NCI-H2196 treated with DMSO at 0.1 percent for 48 hours (cell line): ENCODE measurements around the gene CHMP2B.

Experiments used
- DNase-seq: peaks from one replicate; lab custom pipeline; 2025; ENCODE audit not compliant: unreplicated experiment; lab: John Stamatoyannopoulos, UW

The CHMP2B gene

GRCh38 chr3:87227104-87227834 lies at the start of gene CHMP2B:
CHMP2B (plus strand) TSS chr3:87227309; CDS start chr3:87227523, 214 bp downstream.
- DNase-seq = peak; percentile 35

DNA sequence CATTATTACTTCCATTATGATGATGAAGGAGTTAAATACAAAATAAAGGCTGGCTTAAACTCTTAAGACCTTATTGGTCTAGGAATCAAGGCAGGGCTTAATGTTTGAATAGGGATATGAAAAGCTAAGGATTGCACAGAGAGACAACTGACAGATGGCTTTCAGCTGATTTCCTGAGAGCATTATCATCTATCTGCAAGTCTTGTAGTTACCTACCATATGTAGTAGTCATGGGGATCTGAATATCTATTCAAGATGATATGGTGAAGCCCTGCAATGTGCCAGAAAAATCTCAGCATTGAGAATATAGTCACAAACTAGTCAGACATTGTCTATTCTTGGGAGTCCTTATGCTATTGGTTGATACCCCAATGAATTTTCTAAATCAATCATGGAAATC lies 47.5 kb upstream of the CHMP2B start:
- DNase-seq = no peak

DNA sequence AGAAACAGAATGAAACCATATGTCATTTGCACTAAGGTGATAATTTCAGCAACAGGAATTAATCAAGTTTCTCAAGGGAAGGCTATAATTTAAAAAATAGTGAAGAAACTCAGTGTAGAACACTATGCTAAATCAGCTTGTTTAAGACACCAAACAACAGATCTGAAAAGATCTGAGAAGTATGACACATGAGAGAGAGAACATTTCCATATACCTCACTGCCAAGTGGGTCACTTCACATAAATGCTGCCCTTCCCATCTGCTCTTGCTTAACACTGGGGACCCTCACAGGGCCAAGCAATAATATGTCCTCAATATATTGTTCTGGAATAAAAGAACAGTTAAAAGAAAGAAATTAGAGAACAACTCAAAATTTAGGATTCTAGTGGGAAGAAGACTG lies 45.6 kb upstream of the CHMP2B start:
- DNase-seq = no peak

DNA sequence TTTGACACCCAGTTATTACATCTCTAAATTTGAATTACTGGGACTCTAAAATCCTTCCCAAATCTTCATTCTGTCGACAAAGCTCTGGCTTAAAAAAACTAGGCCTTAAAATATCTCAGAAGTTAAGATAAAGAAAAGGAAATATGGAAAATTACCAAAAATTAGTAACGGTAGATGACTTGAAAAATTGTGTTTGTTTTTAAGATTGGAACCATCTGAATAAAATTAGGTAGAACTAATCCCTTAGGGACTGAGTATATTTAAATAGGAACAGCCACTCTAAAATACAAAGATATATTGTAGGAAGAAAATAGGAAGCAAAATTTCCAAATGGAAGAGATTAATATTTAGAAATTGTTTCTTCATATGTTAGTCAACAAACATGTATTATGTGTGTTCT lies 45.1 kb upstream of the CHMP2B start:
- no peak for DNase-seq

DNA sequence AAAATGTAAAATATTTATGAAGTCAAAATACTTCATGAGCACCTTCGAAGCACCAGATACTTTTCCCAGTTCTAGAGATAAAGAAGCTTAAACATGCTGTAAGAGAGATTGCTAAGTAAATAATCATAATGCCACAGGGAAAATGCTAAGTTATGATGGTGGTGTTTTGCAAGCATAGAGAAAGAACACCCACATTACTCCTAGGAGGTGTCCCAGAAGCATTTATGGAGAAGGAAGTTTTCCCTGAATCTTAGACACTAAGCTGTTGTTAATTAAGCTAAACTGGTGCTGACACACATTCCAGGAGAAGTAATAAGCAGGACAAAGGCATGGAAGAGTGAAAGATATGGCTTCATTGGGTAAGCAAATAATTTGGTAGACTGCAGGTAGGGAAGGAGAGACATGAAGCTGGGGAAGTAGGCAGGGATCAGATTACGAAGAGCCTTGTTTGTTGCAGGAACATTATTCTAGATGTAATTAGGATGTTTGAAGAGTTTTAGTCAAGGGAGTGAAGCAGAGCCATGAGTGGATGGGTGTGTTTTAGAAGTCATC lies 40.4 kb upstream of the CHMP2B start:
- DNase-seq = no peak

GRCh38 chr3:87191175-87191574 lies 35.9 kb upstream of the CHMP2B start:
- no peak for DNase-seq

DNA sequence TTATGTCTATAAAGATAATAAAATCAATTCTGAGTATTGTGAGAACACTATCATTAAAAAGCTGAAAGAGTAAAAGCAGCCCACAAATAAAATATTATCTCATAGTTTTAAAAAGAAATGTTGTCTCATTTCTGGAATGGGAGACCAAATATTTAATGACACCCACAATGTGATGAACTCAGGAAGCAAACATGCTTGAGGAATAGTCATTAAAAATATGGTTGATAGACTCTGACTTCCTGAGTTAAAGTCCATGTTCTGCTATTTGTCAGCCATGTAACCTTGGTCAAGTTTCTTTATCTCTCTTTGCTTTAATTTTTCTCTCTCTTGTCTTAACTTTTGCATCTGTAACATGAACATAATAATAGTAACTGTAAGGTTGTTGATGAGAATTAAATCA lies 35.5 kb upstream of the CHMP2B start:
- no peak for DNase-seq

- DNase-seq = no peak
These were observed 30.2 kb upstream of the CHMP2B start for GRCh38 chr3:87196879-87197278.

DNA sequence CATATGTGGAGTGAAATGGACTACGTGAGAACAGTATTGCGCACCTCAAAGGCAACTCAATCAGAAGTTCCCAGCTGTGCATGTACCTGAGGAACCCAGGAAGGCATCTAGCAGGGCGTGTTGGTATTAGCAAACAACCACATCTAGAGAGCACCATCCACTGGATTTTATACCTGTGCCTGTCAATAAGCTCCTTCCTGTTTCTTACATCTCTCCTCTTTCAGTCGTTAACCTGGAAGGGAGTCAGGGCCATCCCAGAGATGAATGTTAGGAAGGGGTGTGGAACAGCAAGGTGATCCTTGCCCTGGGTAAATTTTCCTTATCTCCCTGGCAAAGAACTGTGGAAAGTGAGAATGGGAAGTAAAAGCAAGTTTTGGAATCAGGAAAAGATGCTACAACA lies 29.6 kb upstream of the CHMP2B start:
- no peak for DNase-seq

DNA sequence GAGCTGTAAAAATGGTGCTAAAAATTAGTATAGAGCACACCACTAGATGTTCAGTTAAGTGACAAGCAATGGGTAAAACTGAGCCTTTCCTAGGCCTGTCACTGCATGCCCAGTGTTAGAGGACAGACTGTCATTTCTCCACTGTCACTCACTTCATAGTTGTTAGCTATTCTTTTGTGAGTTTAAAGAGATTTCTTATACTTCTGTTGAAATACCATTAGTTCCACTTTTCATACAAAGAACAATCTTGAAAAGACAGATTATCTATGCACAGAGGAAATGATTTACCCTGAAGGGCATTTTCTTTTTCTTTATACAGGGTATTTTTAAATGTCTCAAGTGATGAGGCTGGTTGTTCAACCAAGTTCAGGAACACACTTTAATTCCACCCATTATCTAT lies 28.3 kb upstream of the CHMP2B start:
- DNase-seq = no peak

DNA sequence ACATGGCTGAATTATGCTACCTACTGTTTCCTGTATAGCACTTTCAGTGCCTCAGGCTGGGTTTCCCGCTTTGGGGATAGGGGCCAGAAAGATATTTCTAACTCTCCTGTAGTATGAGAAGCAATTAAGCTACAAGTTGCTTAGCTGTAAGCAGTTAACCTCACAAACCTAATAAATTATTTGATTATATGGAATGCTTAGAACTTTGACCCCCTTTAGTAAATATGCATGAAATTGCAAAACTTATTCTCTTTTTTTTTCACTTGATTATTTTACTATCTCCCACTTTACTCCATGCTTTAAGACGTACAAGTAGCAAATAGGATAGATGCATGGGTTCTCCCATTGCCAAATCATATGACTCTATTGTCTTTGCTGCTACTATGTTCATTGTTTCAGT lies 27.5 kb upstream of the CHMP2B start:
- DNase-seq = no peak

DNA sequence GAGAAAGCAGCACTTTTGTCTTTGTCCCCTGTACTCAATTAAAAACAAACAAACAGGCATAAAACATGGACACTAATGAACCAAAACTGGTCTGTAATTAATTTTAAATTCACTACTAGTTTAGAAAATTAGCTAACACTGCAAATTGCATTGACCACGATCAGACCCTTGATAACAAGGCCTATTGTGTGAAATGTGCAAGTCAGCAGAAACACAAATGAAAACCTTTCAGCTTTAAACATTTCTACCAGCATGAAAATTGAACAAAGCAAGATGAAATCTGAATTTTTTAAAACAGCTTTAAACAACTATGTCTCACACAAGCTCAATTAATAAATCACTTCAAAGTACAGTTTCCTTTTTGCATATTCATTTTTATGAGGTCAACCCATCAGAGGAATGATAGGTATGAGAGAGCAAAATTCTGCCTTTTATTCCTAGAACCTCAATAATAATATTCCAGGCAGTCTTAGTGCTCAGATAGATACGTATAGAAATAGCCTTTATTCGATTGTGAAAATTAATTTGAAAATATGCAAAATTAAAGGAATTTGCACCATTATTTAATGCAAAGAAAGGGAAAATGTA lies 27.0 kb upstream of the CHMP2B start:
- no peak for DNase-seq

- no peak for DNase-seq
These were observed 25.4 kb upstream of the CHMP2B start for GRCh38 chr3:87201727-87202126.

GRCh38 chr3:87203809-87204208 lies 23.3 kb upstream of the CHMP2B start:
- no peak for DNase-seq

DNA sequence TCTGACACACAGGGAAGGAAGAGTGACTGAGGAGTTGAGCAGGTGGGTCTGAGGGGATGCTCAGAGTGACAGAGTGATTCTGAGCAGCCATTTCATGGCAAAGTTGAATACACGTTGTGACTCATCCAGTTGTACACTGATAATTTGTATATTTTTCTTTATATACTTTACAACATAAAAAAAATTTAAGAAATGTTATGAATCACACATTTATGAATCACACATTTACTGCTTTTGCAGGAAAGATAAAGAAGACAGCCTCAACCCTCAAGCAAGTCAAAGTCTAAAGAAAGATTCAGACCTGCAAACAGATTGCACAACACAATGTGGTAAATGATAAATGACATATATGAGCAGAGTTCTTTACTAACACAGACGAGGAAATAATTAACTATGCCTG lies 21.0 kb upstream of the CHMP2B start:
- no peak for DNase-seq

- no peak for DNase-seq
These were observed 20.5 kb upstream of the CHMP2B start for GRCh38 chr3:87206635-87207034.

GRCh38 chr3:87207460-87207859 lies 19.6 kb upstream of the CHMP2B start:
- DNase-seq = no peak

GRCh38 chr3:87209111-87209510 lies 18.0 kb upstream of the CHMP2B start:
- no peak for DNase-seq

GRCh38 chr3:87218560-87218959 lies 8.5 kb upstream of the CHMP2B start:
- DNase-seq = no peak

- DNase-seq = no peak
These were observed 7.5 kb upstream of the CHMP2B start for GRCh38 chr3:87219611-87220010.

GRCh38 chr3:87225659-87226058 lies 1.4 kb upstream of the CHMP2B start:
- no peak for DNase-seq

GRCh38 chr3:87227835-87228144 lies 681 bp downstream of the CHMP2B start:
- DNase-seq = no peak

DNA sequence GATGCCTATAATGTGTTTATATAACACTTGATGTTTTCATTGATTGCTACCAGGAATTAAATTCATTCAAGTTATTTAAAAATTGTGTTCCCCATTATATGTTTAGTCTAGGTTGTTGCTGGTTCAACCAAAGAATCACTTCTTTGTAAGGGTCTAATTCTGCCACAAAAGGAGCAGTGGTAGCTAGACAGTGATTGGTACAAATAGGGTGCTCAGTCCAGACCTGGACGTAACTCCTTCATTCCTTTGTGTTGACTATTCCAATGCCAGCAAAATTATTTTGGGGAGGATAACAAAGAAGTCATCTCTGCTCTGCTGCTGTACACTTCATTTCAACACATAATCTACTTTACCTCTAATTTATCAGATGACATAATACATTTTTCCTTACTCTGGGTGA lies 1.2 kb downstream of the CHMP2B start:
- DNase-seq = no peak
